Activated T-cell treated with anti-CD3 and anti-CD28 coated beads, Interleukin-2, amount 50 U/mL, for 4 hours (primary cell): Measurements from ENCODE around the gene GNAL. TPM values are rescaled to one million over a fixed set of nuclear protein-coding genes. Genes with fewer than 3 reads are reported as not detected.
"Not testable (repeated sequence)": the region's sequence is repeated elsewhere in the genome, so short reads cannot be mapped to it uniquely, and the experiment has no call there.

Experiments used
- ATAC-seq, 2 donors: fragments of 200-7000 bp; cut with Tn5 transposase; one replicate each; pipeline ENCODE4 v1.10.0; 2021
- DNase-seq: peaks from one replicate; pipeline ENCODE4 v3.0.0-alpha.2; 2020
- H3K27me3 Mint-ChIP-seq: one replicate; pipeline ENCODE4 v1.8.0; 2021; ENCODE audit warnings: low read depth, mixed read lengths
- H3K36me3 Mint-ChIP-seq: one replicate; pipeline ENCODE4 v1.8.0; 2022; ENCODE audit warnings: mixed read lengths; ENCODE audit not compliant: insufficient read depth
- H3K4me1 Mint-ChIP-seq: one replicate; pipeline ENCODE4 v1.8.0; 2021; ENCODE audit warnings: low read depth, mixed read lengths
- H3K4me3 Mint-ChIP-seq: one replicate; pipeline ENCODE4 v1.8.0; 2021; ENCODE audit warnings: mild to moderate bottlenecking, moderate library complexity, mixed read lengths
- H3K9me3 Mint-ChIP-seq: one replicate; pipeline ENCODE4 v1.8.0; 2021; ENCODE audit warnings: mixed read lengths
- total RNA-seq, 3 donors: library from RNA; stranded (reverse); gene quantifications; one replicate each; pipeline ENCODE4 v1.2.1, GENCODE V29; 2021

Gene GNAL
- total RNA-seq, 3 donors from 2014 or later: 0.13 to 0.35 (median 0.24) TPM

GRCh38 chr18:11676386-11676785, 12.7 kb upstream of the GNAL start:
- ATAC-seq (no peak), DNase-seq (no peak)
- Mint-ChIP-seq H3K4me3 (no peak overlapping the region), H3K27me3 (peaks cover 24% of the 10 kb centered on the region), H3K9me3 (no peaks in the 10 kb centered on the region), H3K4me1 (no peaks in the 10 kb centered on the region), H3K36me3 (no peaks in the 10 kb centered on the region)

GRCh38 chr18:11676867-11677266, 12.2 kb upstream of the GNAL start:
- DNase-seq (no peak), ATAC-seq (no peak)
- Mint-ChIP-seq H3K4me1 (no peaks in the 10 kb centered on the region), H3K27me3 (peaks cover 24% of the 10 kb centered on the region), H3K9me3 (no peaks in the 10 kb centered on the region), H3K36me3 (no peaks in the 10 kb centered on the region), H3K4me3 (no peak overlapping the region)

GRCh38 chr18:11678211-11678610, 10.9 kb upstream of the GNAL start:
- DNase-seq (no peak), ATAC-seq (no peak)
- Mint-ChIP-seq H3K9me3 (no peaks in the 10 kb centered on the region), H3K4me1 (no peaks in the 10 kb centered on the region), H3K27me3 (peaks cover 26% of the 10 kb centered on the region), H3K4me3 (no peak overlapping the region), H3K36me3 (no peaks in the 10 kb centered on the region)

GRCh38 chr18:11689669-11690565, 853 bp downstream of the GNAL start:
- Mint-ChIP-seq H3K27me3 (peaks cover 60% of the 10 kb centered on the region), H3K4me1 (peaks cover 10% of the 10 kb centered on the region), H3K4me3 (peak overlapping the region; percentile 56), H3K9me3 (peaks cover 6% of the 10 kb centered on the region), H3K36me3 (no peaks in the 10 kb centered on the region)
- DNase-seq (no peak), ATAC-seq (peak; percentile 47 to 62)

GRCh38 chr18:11690660-11691059, 1.6 kb downstream of the GNAL start:
- peaks cover 67% of the 10 kb centered on the region for H3K27me3 Mint-ChIP-seq

GRCh38 chr18:11695736-11696135, 6.7 kb downstream of the GNAL start:
- ATAC-seq: no peak

More at GRCh38 chr18:11690660-11691059, 1.6 kb downstream of the GNAL start:
- H3K9me3 Mint-ChIP-seq, DNase-seq, H3K4me3 Mint-ChIP-seq, ATAC-seq, H3K36me3 Mint-ChIP-seq: not testable (repeated sequence)
- H3K4me1 Mint-ChIP-seq: peaks cover 10% of the 10 kb centered on the region

GRCh38 chr18:11696451-11696850, 7.4 kb downstream of the GNAL start:
- DNase-seq (no peak), ATAC-seq (no peak)
- Mint-ChIP-seq H3K36me3 (no peaks in the 10 kb centered on the region), H3K4me1 (no peaks in the 10 kb centered on the region), H3K4me3 (no peak overlapping the region), H3K27me3 (peaks cover 62% of the 10 kb centered on the region), H3K9me3 (no peaks in the 10 kb centered on the region)

More at GRCh38 chr18:11695736-11696135, 6.7 kb downstream of the GNAL start:
- Mint-ChIP-seq H3K36me3 (no peaks in the 10 kb centered on the region), H3K4me1 (no peaks in the 10 kb centered on the region), H3K9me3 (no peaks in the 10 kb centered on the region), H3K4me3 (no peak overlapping the region), H3K27me3 (peaks cover 58% of the 10 kb centered on the region)
- no peak for DNase-seq

- DNase-seq: no peak
- Mint-ChIP-seq H3K27me3 (peaks cover 28% of the 10 kb centered on the region), H3K36me3 (no peaks in the 10 kb centered on the region), H3K4me1 (no peaks in the 10 kb centered on the region), H3K9me3 (no peaks in the 10 kb centered on the region), H3K4me3 (no peak overlapping the region)
- no peak for ATAC-seq
Measured at GRCh38 chr18:11700876-11701275, 11.8 kb downstream of the GNAL start.

GRCh38 chr18:11710578-11710977, 21.5 kb downstream of the GNAL start:
- H3K4me1 Mint-ChIP-seq: no peaks in the 10 kb centered on the region
- no peaks in the 10 kb centered on the region for H3K9me3 Mint-ChIP-seq
- no peak for ATAC-seq
- peaks cover 40% of the 10 kb centered on the region for H3K27me3 Mint-ChIP-seq
- no peak for DNase-seq
- peaks cover 2% of the 10 kb centered on the region for H3K36me3 Mint-ChIP-seq
- no peak overlapping the region for H3K4me3 Mint-ChIP-seq

GRCh38 chr18:11713756-11714155, 24.7 kb downstream of the GNAL start:
- ATAC-seq: no peak
- no peaks in the 10 kb centered on the region for H3K9me3 Mint-ChIP-seq
- no peak overlapping the region for H3K4me3 Mint-ChIP-seq
- H3K36me3 Mint-ChIP-seq: peaks cover 2% of the 10 kb centered on the region
- no peak for DNase-seq
- no peaks in the 10 kb centered on the region for H3K4me1 Mint-ChIP-seq
- H3K27me3 Mint-ChIP-seq: peaks cover 41% of the 10 kb centered on the region

- ATAC-seq: no peak
- peaks cover 2% of the 10 kb centered on the region for H3K36me3 Mint-ChIP-seq
Measured at GRCh38 chr18:11714244-11714918, 25.3 kb downstream of the GNAL start.

GRCh38 chr18:11716767-11717315, 27.8 kb downstream of the GNAL start:
- H3K27me3 Mint-ChIP-seq: peaks cover 33% of the 10 kb centered on the region
- not testable (repeated sequence) for H3K4me3 Mint-ChIP-seq, H3K4me1 Mint-ChIP-seq, DNase-seq, H3K36me3 Mint-ChIP-seq, H3K9me3 Mint-ChIP-seq, ATAC-seq

More at GRCh38 chr18:11714244-11714918, 25.3 kb downstream of the GNAL start:
- no peak for DNase-seq
- H3K4me3 Mint-ChIP-seq: no peak overlapping the region
- H3K9me3 Mint-ChIP-seq: no peaks in the 10 kb centered on the region
- H3K4me1 Mint-ChIP-seq: no peaks in the 10 kb centered on the region
- peaks cover 41% of the 10 kb centered on the region for H3K27me3 Mint-ChIP-seq

- no peak for ATAC-seq
- no peaks in the 10 kb centered on the region for H3K36me3 Mint-ChIP-seq
- H3K9me3 Mint-ChIP-seq: no peaks in the 10 kb centered on the region
- H3K4me3 Mint-ChIP-seq: no peak overlapping the region
- H3K4me1 Mint-ChIP-seq: no peaks in the 10 kb centered on the region
- DNase-seq: no peak
- H3K27me3 Mint-ChIP-seq: peaks cover 16% of the 10 kb centered on the region
Measured at GRCh38 chr18:11719050-11719449, 30.0 kb downstream of the GNAL start.

- Mint-ChIP-seq H3K4me3 (no peak overlapping the region), H3K4me1 (no peaks in the 10 kb centered on the region), H3K9me3 (no peaks in the 10 kb centered on the region), H3K27me3 (peaks cover 10% of the 10 kb centered on the region), H3K36me3 (no peaks in the 10 kb centered on the region)
- no peak for ATAC-seq
- DNase-seq: no peak
Measured at GRCh38 chr18:11719621-11720020, 30.6 kb downstream of the GNAL start.
